Keratinocyte (primary cell): ENCODE results near the gene ABCC6. TPM values are rescaled to one million over a fixed set of nuclear protein-coding genes. Genes with fewer than 3 reads are reported as not detected.
"Not testable (repeated sequence)": the region's sequence is repeated elsewhere in the genome, so short reads cannot be mapped to it uniquely, and the experiment has no call there.

Source experiments
- DNase-seq: peaks from one replicate; pipeline ENCODE4 v3.0.0-alpha.2; 2011; ENCODE audit warnings: low read depth, missing footprints, low spot score
- FAIRE-seq: peaks from 2 replicates; lab custom pipeline; 2011; peaks lifted over from hg19 to GRCh38; lab: Jason Lieb, UNC
- H2AFZ ChIP-seq: 2 replicates; pipeline ENCODE4 v1.6.0; 2012; ENCODE audit warnings: low read length, control low read depth, inconsistent platforms; ENCODE audit not compliant: control insufficient read depth
- H3K27ac ChIP-seq: 2 replicates; pipeline ENCODE4 v1.5.1; 2011; ENCODE audit warnings: low read length; ENCODE audit not compliant: control insufficient read depth, insufficient read depth
- H3K27me3 ChIP-seq: 3 replicates; pipeline ENCODE4 v1.6.0; 2011; ENCODE audit warnings: low read length; ENCODE audit not compliant: control insufficient read depth, insufficient read depth; ENCODE audit errors: extremely low read depth
- H3K36me3 ChIP-seq, 2 experiments: 2 replicates in 1 of 2; 3 replicates in 1 of 2; pipeline ENCODE4 v1.5.1; 2011; ENCODE audit warnings: low read length in 2 of 2, mild to moderate bottlenecking in 1 of 2; ENCODE audit not compliant: control insufficient read depth in 2 of 2, insufficient read depth in 2 of 2; ENCODE audit errors: extremely low read depth in 1 of 2
- H3K4me1 ChIP-seq: 3 replicates; pipeline ENCODE4 v1.5.1; 2011; ENCODE audit warnings: low read length; ENCODE audit not compliant: control insufficient read depth, insufficient read depth; ENCODE audit errors: extremely low read depth
- H3K4me2 ChIP-seq: 3 replicates; pipeline ENCODE4 v1.6.0; 2011; ENCODE audit warnings: low read depth, low read length; ENCODE audit not compliant: control insufficient read depth, insufficient read depth; ENCODE audit errors: extremely low read depth
- H3K4me3 ChIP-seq, 3 experiments: fragments of 200-600 bp in 1 of 3; sonication (generic) in 1 of 3; 2 replicates in 2 of 3; 3 replicates in 1 of 3; pipeline ENCODE4 v1.5.1; 2011 to 2016; ENCODE audit warnings: low read length in 3 of 3, mild to moderate bottlenecking in 3 of 3, control low read depth in 2 of 3, inconsistent platforms in 1 of 3, low read depth in 1 of 3, mixed read lengths in 1 of 3, mixed run types in 1 of 3, moderate library complexity in 1 of 3; ENCODE audit not compliant: control insufficient read depth in 2 of 3, insufficient read depth in 2 of 3; ENCODE audit errors: extremely low read depth in 1 of 3
- H3K79me2 ChIP-seq: 2 replicates; pipeline ENCODE4 v1.6.0; 2012; ENCODE audit warnings: low read length; ENCODE audit not compliant: control insufficient read depth, insufficient read depth
- H3K9ac ChIP-seq: 3 replicates; pipeline ENCODE4 v1.6.0; 2011; ENCODE audit warnings: low read length; ENCODE audit not compliant: control insufficient read depth, insufficient read depth; ENCODE audit errors: extremely low read depth
- H3K9me1 ChIP-seq: 3 replicates; pipeline ENCODE4 v1.6.0; 2011; ENCODE audit warnings: low read length; ENCODE audit not compliant: control insufficient read depth, insufficient read depth; ENCODE audit errors: extremely low read depth
- H3K9me3 ChIP-seq: 2 replicates; pipeline ENCODE4 v1.5.1; 2012; ENCODE audit warnings: low read depth, low read length; ENCODE audit not compliant: control insufficient read depth
- H4K20me1 ChIP-seq: 3 replicates; pipeline ENCODE4 v1.6.0; 2011; ENCODE audit warnings: low read length; ENCODE audit not compliant: control insufficient read depth, insufficient read depth; ENCODE audit errors: extremely low read depth
- dilution Hi-C: fragments of 300-500 bp; cut with MboI; formaldehyde crosslinking; loops from one replicate; pipeline ENCODE4 v1.7.0; 2020; ENCODE audit warnings: low sequenced_read_pairs; ENCODE audit not compliant: extremely low pct_ligation_motif_present
- polyA minus RNA-seq, 3 experiments: library from RNA; depleted of rRNA, polyadenylated mRNA; stranded (reverse); fragments of >200 nt; gene quantifications; 1 replicate in 1 of 3; 2 replicates in 1 of 3; 3 replicates in 1 of 3; pipeline ENCODE4 v1.2.3, GENCODE V29; 2011
- polyA plus RNA-seq, 5 experiments: library from polyadenylated mRNA; depleted of rRNA in 3 of 5; stranded (reverse) in 3 of 5; stranded (forward) in 1 of 5; unstranded in 1 of 5; fragments of >200 nt; gene quantifications; 1 replicate in 1 of 5; 2 replicates in 3 of 5; 3 replicates in 1 of 5; pipeline versions ENCODE4 v1.2.1 to v1.2.3, GENCODE V29; 2011 to 2012; ENCODE audit warnings: missing spikeins in 2 of 5, low read depth in 1 of 5, low replicate concordance in 1 of 5

ABCC6 gene
- 0.01 TPM in 1 of 3 replicates, not detected in the others for polyA plus RNA-seq
- polyA plus RNA-seq (2011; ENCODE audit: low read depth) = not detected
- not detected in 2 replicates for polyA plus RNA-seq (2011; cell fraction: cytosol; rRNA removed)
- polyA plus RNA-seq (2011; cell fraction: nucleus; rRNA removed) = not detected in 2 replicates
- 0.16 and 0.63 TPM in 2 replicates for polyA plus RNA-seq (2012; ENCODE audit: low replicate concordance)
- not detected in 3 replicates for polyA minus RNA-seq
- not detected for polyA minus RNA-seq (2011; cell fraction: cytosol; rRNA and poly(A)+ RNA removed)
- polyA minus RNA-seq (2011; cell fraction: nucleus; rRNA and poly(A)+ RNA removed) = not detected in 2 replicates

- H3K36me3 ChIP-seq, H3K4me2 ChIP-seq, H3K27me3 ChIP-seq, H4K20me1 ChIP-seq, H3K79me2 ChIP-seq, dilution Hi-C loops, DNase-seq, H3K9ac ChIP-seq, FAIRE-seq, H3K4me1 ChIP-seq, H3K9me3 ChIP-seq, H3K27ac ChIP-seq, H3K4me3 ChIP-seq, H3K9me1 ChIP-seq, H2AFZ ChIP-seq: not testable (repeated sequence)
These were observed at the start of gene ABCC6 for GRCh38 chr16:16222850-16223661. ABCC6 (minus strand) TSS chr16:16223494; CDS start chr16:16223434, 60 bp downstream.

- H3K9me1 ChIP-seq, H3K36me3 ChIP-seq, H2AFZ ChIP-seq, H3K79me2 ChIP-seq, dilution Hi-C loops, H3K4me1 ChIP-seq, H3K4me2 ChIP-seq, H4K20me1 ChIP-seq, H3K4me3 ChIP-seq, DNase-seq, H3K27me3 ChIP-seq, H3K9me3 ChIP-seq, H3K27ac ChIP-seq, FAIRE-seq, H3K9ac ChIP-seq: not testable (repeated sequence)
These were observed 49.4 kb upstream of the ABCC6 start for GRCh38 chr16:16272573-16273221.

- DNase-seq, H3K79me2 ChIP-seq, H3K9ac ChIP-seq, H2AFZ ChIP-seq, H3K4me2 ChIP-seq, FAIRE-seq, H3K9me1 ChIP-seq, H3K4me1 ChIP-seq, H4K20me1 ChIP-seq, H3K27me3 ChIP-seq, H3K27ac ChIP-seq, H3K36me3 ChIP-seq, H3K9me3 ChIP-seq, dilution Hi-C loops, H3K4me3 ChIP-seq: not testable (repeated sequence)
These were observed 48.4 kb upstream of the ABCC6 start for GRCh38 chr16:16271658-16272057.

- H3K4me3 ChIP-seq, H3K27ac ChIP-seq, H3K4me2 ChIP-seq, H2AFZ ChIP-seq, H3K9ac ChIP-seq, H4K20me1 ChIP-seq, FAIRE-seq, DNase-seq, H3K36me3 ChIP-seq, H3K9me3 ChIP-seq, H3K4me1 ChIP-seq, H3K79me2 ChIP-seq, H3K27me3 ChIP-seq, H3K9me1 ChIP-seq, dilution Hi-C loops: not testable (repeated sequence)
These were observed 45.0 kb upstream of the ABCC6 start for GRCh38 chr16:16268185-16268808.
